ENCODE data around the gene CTU2.

DNA sequence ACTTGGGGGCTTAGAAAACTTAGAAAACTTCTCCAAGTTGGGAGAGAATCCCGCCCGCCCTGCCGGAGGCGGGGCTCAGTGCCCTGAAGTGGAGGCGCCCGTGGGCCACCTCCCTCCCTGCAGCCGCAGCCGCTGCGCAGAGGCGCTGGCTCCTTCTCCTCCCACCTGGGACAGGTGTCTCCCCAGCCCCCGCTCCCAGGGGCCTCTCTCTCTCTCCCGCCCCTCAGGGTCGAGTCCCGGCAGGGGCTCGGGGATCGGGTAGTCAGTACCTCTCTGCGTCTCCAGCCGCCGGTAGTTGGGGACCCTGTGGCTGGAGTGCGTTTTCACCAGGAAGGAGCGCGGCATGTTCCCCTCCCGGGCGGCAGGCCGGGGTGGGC lies 20.3 kb upstream of the CTU2 start:
- TF ChIP-seq, protein P1, sequence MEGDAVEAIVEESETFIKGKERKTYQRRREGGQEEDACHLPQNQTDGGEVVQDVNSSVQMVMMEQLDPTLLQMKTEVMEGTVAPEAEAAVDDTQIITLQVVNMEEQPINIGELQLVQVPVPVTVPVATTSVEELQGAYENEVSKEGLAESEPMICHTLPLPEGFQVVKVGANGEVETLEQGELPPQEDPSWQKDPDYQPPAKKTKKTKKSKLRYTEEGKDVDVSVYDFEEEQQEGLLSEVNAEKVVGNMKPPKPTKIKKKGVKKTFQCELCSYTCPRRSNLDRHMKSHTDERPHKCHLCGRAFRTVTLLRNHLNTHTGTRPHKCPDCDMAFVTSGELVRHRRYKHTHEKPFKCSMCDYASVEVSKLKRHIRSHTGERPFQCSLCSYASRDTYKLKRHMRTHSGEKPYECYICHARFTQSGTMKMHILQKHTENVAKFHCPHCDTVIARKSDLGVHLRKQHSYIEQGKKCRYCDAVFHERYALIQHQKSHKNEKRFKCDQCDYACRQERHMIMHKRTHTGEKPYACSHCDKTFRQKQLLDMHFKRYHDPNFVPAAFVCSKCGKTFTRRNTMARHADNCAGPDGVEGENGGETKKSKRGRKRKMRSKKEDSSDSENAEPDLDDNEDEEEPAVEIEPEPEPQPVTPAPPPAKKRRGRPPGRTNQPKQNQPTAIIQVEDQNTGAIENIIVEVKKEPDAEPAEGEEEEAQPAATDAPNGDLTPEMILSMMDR (tag by site-specific recombination; IDR thresholded peaks at IDR 0.05), result no peak
- TF ChIP-seq ZNF677 (tag by site-specific recombination; IDR thresholded peaks at IDR 0.05), result no peak
- TF ChIP-seq, protein P2, sequence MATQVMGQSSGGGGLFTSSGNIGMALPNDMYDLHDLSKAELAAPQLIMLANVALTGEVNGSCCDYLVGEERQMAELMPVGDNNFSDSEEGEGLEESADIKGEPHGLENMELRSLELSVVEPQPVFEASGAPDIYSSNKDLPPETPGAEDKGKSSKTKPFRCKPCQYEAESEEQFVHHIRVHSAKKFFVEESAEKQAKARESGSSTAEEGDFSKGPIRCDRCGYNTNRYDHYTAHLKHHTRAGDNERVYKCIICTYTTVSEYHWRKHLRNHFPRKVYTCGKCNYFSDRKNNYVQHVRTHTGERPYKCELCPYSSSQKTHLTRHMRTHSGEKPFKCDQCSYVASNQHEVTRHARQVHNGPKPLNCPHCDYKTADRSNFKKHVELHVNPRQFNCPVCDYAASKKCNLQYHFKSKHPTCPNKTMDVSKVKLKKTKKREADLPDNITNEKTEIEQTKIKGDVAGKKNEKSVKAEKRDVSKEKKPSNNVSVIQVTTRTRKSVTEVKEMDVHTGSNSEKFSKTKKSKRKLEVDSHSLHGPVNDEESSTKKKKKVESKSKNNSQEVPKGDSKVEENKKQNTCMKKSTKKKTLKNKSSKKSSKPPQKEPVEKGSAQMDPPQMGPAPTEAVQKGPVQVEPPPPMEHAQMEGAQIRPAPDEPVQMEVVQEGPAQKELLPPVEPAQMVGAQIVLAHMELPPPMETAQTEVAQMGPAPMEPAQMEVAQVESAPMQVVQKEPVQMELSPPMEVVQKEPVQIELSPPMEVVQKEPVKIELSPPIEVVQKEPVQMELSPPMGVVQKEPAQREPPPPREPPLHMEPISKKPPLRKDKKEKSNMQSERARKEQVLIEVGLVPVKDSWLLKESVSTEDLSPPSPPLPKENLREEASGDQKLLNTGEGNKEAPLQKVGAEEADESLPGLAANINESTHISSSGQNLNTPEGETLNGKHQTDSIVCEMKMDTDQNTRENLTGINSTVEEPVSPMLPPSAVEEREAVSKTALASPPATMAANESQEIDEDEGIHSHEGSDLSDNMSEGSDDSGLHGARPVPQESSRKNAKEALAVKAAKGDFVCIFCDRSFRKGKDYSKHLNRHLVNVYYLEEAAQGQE (tag by site-specific recombination; IDR thresholded peaks at IDR 0.05), result no peak
- TF ChIP-seq ZXDB (tag by site-specific recombination; IDR thresholded peaks at IDR 0.05), result no peak; the same call in 1 of the 2 replicates
- no peak for TF ChIP-seq ZNF521 (tag by site-specific recombination; IDR thresholded peaks at IDR 0.05)
- TF ChIP-seq ZNF830 (tag by site-specific recombination; IDR thresholded peaks at IDR 0.05; ENCODE audit: low read depth), result no peak
- no peak for TF ChIP-seq ZNF416 (tag by site-specific recombination; IDR thresholded peaks at IDR 0.05)
- TF ChIP-seq SP3 (tag by site-specific recombination; IDR thresholded peaks at IDR 0.05), result no peak
- TF ChIP-seq, protein P3, sequence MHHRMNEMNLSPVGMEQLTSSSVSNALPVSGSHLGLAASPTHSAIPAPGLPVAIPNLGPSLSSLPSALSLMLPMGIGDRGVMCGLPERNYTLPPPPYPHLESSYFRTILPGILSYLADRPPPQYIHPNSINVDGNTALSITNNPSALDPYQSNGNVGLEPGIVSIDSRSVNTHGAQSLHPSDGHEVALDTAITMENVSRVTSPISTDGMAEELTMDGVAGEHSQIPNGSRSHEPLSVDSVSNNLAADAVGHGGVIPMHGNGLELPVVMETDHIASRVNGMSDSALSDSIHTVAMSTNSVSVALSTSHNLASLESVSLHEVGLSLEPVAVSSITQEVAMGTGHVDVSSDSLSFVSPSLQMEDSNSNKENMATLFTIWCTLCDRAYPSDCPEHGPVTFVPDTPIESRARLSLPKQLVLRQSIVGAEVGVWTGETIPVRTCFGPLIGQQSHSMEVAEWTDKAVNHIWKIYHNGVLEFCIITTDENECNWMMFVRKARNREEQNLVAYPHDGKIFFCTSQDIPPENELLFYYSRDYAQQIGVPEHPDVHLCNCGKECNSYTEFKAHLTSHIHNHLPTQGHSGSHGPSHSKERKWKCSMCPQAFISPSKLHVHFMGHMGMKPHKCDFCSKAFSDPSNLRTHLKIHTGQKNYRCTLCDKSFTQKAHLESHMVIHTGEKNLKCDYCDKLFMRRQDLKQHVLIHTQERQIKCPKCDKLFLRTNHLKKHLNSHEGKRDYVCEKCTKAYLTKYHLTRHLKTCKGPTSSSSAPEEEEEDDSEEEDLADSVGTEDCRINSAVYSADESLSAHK (tag by site-specific recombination; IDR thresholded peaks at IDR 0.05), result no peak
- TF ChIP-seq ZNF37A (tag by site-specific recombination; IDR thresholded peaks at IDR 0.05), result no peak
- no peak for TF ChIP-seq ZNF184 (tag by site-specific recombination; IDR thresholded peaks at IDR 0.05)

Measured in HEK293 (cell line).